Caco-2 (cell line): ENCODE results near the gene SCYL1. TPM values are rescaled to one million over a fixed set of nuclear protein-coding genes. Genes with fewer than 3 reads are reported as not detected.

Source experiments
- BruUV-seq: library from RNA; stranded (reverse); fragments of 400-500 nt; replicated peaks from 2 replicates; lab custom pipeline; 2021; lab: Mats Ljungman, UMichigan
- CTCF ChIA-PET: fragments of 300-600 bp; sonication (Branson Sonifier 250); formaldehyde crosslinking; loops from one replicate; lab custom pipeline; 2022; ENCODE audit warnings: antibody characterized with exemption; lab: Charles Lee
- POLR2A ChIA-PET: fragments of 300-600 bp; sonication (Branson Sonifier 250); formaldehyde crosslinking; loops from one replicate; lab custom pipeline; 2022; ENCODE audit warnings: antibody characterized with exemption; lab: Charles Lee
- DNase-seq, 2 experiments: peaks; one replicate each; pipeline versions ENCODE4 v3.0.0 to v3.0.0-alpha.2; 2020 to 2022
- H3K27me3 ChIP-seq: replicated peaks from 2 replicates; pipeline ENCODE4 v1.6.0; 2011; ENCODE audit warnings: low read length; ENCODE audit not compliant: control insufficient read depth, insufficient read depth
- H3K36me3 ChIP-seq: 2 replicates; pipeline ENCODE4 v1.5.1; 2011; ENCODE audit warnings: low read length; ENCODE audit not compliant: control insufficient read depth, insufficient read depth
- H3K4me1 ChIP-seq: fragments of 250-450 bp; sonication (Bioruptor Pico); 2 replicates; pipeline ENCODE4 v1.5.1; 2020; ENCODE audit warnings: mild to moderate bottlenecking
- H3K4me3 ChIP-seq: 2 replicates; pipeline ENCODE4 v1.5.1; 2011; ENCODE audit warnings: low read depth, mild to moderate bottlenecking, control low read depth, low read length
- H3K9me3 ChIP-seq: fragments of 250-450 bp; sonication (Bioruptor Pico); 2 replicates; pipeline ENCODE4 v1.5.1; 2020; ENCODE audit warnings: mild to moderate bottlenecking, moderate library complexity
- H3K27ac Mint-ChIP-seq: one replicate; pipeline ENCODE4 v1.8.0; 2022; ENCODE audit warnings: mixed read lengths; ENCODE audit not compliant: unreplicated experiment
- H3K27me3 Mint-ChIP-seq: one replicate; pipeline ENCODE4 v1.8.0; 2022; ENCODE audit warnings: mixed read lengths; ENCODE audit not compliant: insufficient read depth, unreplicated experiment
- H3K36me3 Mint-ChIP-seq: one replicate; pipeline ENCODE4 v1.8.0; 2022; ENCODE audit warnings: mild to moderate bottlenecking, mixed read lengths; ENCODE audit not compliant: insufficient read depth, unreplicated experiment
- H3K4me1 Mint-ChIP-seq: one replicate; pipeline ENCODE4 v1.8.0; 2022; ENCODE audit warnings: low read depth, mixed read lengths; ENCODE audit not compliant: unreplicated experiment
- H3K4me3 Mint-ChIP-seq: one replicate; pipeline ENCODE4 v1.8.0; 2022; ENCODE audit warnings: mild to moderate bottlenecking, moderate library complexity, mixed read lengths; ENCODE audit not compliant: unreplicated experiment
- H3K9me3 Mint-ChIP-seq: one replicate; pipeline ENCODE4 v1.8.0; 2022; ENCODE audit warnings: mixed read lengths; ENCODE audit not compliant: unreplicated experiment
- intact Hi-C: fragments of 100-400 bp; cut with micrococcal nuclease; formaldehyde crosslinking; loops from one replicate; pipeline ENCODE4 v1.10.0; 2022; ENCODE audit not compliant: unreplicated experiment
- total RNA-seq: library from RNA; stranded (reverse); gene quantifications from 2 replicates; pipeline ENCODE4 v1.2.3, GENCODE V29; 2022
- TF ChIP-seq, protein P1 (sequence below), 2 experiments: fragments of 200-600 bp in 1 of 2; IDR thresholded peaks; 1 replicate in 1 of 2; 2 replicates in 1 of 2; pipeline versions ENCODE4 v1.5.1 to v1.8.0; 2011 to 2022; ENCODE audit warnings: antibody characterized with exemption in 1 of 2, control low read depth in 1 of 2, inconsistent platforms in 1 of 2, low read depth in 1 of 2, low read length in 1 of 2, mild to moderate bottlenecking in 1 of 2, moderate library complexity in 1 of 2; ENCODE audit not compliant: insufficient read depth in 1 of 2, severe bottlenecking in 1 of 2, unreplicated experiment in 1 of 2

The SCYL1 gene
- total RNA-seq, 1 experiment from 2014 or later, result 123 TPM

DNA sequence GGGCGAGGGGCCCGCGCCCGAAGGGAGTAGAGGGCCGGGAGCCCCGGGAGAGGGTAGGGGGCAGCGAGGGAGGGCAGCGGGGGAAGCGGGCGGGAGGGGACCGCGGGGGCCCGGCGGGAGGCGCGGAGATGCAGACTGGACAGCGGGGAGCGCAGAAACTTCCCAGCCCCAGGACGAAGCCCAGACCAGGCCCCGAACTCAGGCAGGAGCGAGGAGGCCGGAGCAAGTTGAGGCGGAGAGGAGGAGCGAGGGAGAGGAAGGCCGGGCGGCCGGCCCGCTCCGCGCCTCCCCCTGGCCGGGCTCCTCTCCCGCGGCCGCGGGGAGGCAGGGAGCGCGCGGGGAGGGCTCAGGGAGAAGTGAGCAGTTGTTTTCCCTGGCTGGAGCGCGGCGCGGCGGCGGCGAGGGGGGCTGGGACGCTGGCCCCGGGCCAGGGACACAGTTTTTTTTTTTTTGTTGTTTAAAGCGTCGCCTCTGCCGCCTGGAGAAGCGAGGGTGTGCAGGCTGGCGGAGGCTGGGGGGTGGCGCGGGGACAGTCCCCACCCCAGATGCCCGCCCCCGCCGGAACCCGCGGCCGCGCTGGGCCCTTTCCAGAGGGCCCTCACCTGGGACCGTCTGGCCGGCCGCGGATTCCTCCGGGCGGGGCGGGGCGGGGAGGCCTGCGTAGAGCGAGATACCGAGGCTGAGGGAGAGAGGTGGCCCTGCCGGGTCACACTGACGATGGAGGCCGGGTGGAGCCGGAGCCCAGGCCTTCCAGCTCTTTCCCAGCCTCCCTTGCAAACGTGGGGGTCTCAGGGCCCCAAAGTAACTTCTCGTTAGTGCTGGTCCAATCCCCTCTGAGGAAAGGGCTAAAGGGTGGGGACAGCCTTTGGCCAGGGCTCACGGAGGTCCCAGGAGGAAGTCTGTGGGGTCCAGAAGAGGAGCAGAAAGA is 33.4 kb downstream of the SCYL1 start, which contains the start of gene LTBP3:
Gene LTBP3, minus strand, starts transcription at position 358 of the 928 bp plus-strand sequence. CDS start 400 bp downstream, outside the sequence.
- peak; percentile 82 to 85 for DNase-seq
- Mint-ChIP-seq H3K4me1 (peaks cover 41% of the 10 kb centered on the region), H3K36me3 (peaks cover 19% of the 10 kb centered on the region), H3K9me3 (no peaks in the 10 kb centered on the region), H3K4me3 (peak within 1 kb of the TSS; percentile 75), H3K27ac (peak within 1 kb of the TSS; percentile 61), H3K27me3 (no peaks in the 10 kb centered on the region)
- no TSS peak for BruUV-seq
- CTCF ChIA-PET, result interaction anchor here (0.9 kb wide), 1 partner anchor 14 kb away, joined by 3 read pairs; the partner anchor contains the start of gene FAM89B
- H3K4me3 ChIP-seq, result peak within 1 kb of the TSS; percentile 70
- POLR2A ChIA-PET, result interaction anchor here (0.6 to 1.3 kb wide), 2 partner anchors 14 to 33 kb away, joined by 3 to 4 read pairs; partner anchors contain the start of genes FAM89B and SCYL1
- H3K27me3 ChIP-seq, result no peaks in the 10 kb centered on the region
- H3K9me3 ChIP-seq, result no peaks in the 10 kb centered on the region
- peaks cover 57% of the 10 kb centered on the region for H3K4me1 ChIP-seq
- TF ChIP-seq, protein P1, sequence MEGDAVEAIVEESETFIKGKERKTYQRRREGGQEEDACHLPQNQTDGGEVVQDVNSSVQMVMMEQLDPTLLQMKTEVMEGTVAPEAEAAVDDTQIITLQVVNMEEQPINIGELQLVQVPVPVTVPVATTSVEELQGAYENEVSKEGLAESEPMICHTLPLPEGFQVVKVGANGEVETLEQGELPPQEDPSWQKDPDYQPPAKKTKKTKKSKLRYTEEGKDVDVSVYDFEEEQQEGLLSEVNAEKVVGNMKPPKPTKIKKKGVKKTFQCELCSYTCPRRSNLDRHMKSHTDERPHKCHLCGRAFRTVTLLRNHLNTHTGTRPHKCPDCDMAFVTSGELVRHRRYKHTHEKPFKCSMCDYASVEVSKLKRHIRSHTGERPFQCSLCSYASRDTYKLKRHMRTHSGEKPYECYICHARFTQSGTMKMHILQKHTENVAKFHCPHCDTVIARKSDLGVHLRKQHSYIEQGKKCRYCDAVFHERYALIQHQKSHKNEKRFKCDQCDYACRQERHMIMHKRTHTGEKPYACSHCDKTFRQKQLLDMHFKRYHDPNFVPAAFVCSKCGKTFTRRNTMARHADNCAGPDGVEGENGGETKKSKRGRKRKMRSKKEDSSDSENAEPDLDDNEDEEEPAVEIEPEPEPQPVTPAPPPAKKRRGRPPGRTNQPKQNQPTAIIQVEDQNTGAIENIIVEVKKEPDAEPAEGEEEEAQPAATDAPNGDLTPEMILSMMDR (IDR thresholded peaks at IDR 0.05; ENCODE audit: insufficient read depth in 1 of 2, low read depth in 1 of 2, low read length in 1 of 2, severe bottlenecking in 1 of 2, unreplicated experiment in 1 of 2), result no peak
- no peaks in the 10 kb centered on the region for H3K36me3 ChIP-seq
- intact Hi-C loops, result loop anchor here (1.0 kb wide), 1 partner anchor 12 kb away; the partner anchor contains the start of gene ZNRD2

- BruUV-seq, result TSS peak; percentile 92
- Histone ChIP-seq H3K4me1 (peaks cover 57% of the 10 kb centered on the region), H3K4me3 (peak overlapping the region; percentile 70), H3K9me3 (no peaks in the 10 kb centered on the region), H3K36me3 (no peaks in the 10 kb centered on the region), H3K27me3 (no peaks in the 10 kb centered on the region)
- Mint-ChIP-seq H3K4me3 (peak overlapping the region; percentile 75), H3K4me1 (peaks cover 41% of the 10 kb centered on the region), H3K27me3 (no peaks in the 10 kb centered on the region), H3K27ac (peak overlapping the region; percentile 61), H3K36me3 (peaks cover 19% of the 10 kb centered on the region), H3K9me3 (no peaks in the 10 kb centered on the region)
- TF ChIP-seq, protein P1 (IDR thresholded peaks at IDR 0.05; ENCODE audit: insufficient read depth in 1 of 2, low read depth in 1 of 2, low read length in 1 of 2, severe bottlenecking in 1 of 2, unreplicated experiment in 1 of 2), result no peak
- intact Hi-C loops, result loop anchor here (1.0 kb wide), 1 partner anchor 11 kb away; the partner anchor contains the start of gene ZNRD2
- POLR2A ChIA-PET, result interaction anchor here (1.3 kb wide), 1 partner anchor 13 kb away, joined by 4 read pairs; the partner anchor contains the start of gene FAM89B
- no peak for DNase-seq
- CTCF ChIA-PET, result interaction anchor here (0.9 kb wide), 1 partner anchor 14 kb away, joined by 3 read pairs; the partner anchor contains the start of gene FAM89B
Measured at GRCh38 chr11:65558930-65559509, 34.1 kb downstream of the SCYL1 start.

- ChIA-PET POLR2A (interaction anchor here (1.3 kb wide), 1 partner anchor 12 kb away, joined by 4 read pairs; the partner anchor contains the start of gene FAM89B), CTCF (interaction anchor here (0.9 to 1.2 kb wide), 2 partner anchors 11 to 34 kb away, joined by 3 to 4 read pairs; partner anchors contain the start of genes SCYL1 and ZNRD2)
- peaks cover 39% of the 10 kb centered on the region for H3K4me1 Mint-ChIP-seq
- Histone ChIP-seq H3K9me3 (no peaks in the 10 kb centered on the region), H3K36me3 (no peaks in the 10 kb centered on the region), H3K4me1 (peaks cover 57% of the 10 kb centered on the region), H3K27me3 (no peaks in the 10 kb centered on the region), H3K4me3 (no peak overlapping the region)
- no peaks in the 10 kb centered on the region for H3K27me3 Mint-ChIP-seq
- no peaks in the 10 kb centered on the region for H3K9me3 Mint-ChIP-seq
- intact Hi-C loops, result no loop called here
- no peak for DNase-seq
- peak overlapping the region; percentile 61 for H3K27ac Mint-ChIP-seq
- peaks cover 19% of the 10 kb centered on the region for H3K36me3 Mint-ChIP-seq
- no TSS peak for BruUV-seq
- H3K4me3 Mint-ChIP-seq, result peak overlapping the region; percentile 20
- TF ChIP-seq, protein P1 (IDR thresholded peaks at IDR 0.05; ENCODE audit: insufficient read depth in 1 of 2, low read depth in 1 of 2, low read length in 1 of 2, severe bottlenecking in 1 of 2, unreplicated experiment in 1 of 2), result no peak
Measured at GRCh38 chr11:65559535-65559934, 34.7 kb downstream of the SCYL1 start.
